ENCODE measurements around the gene GLP2R.
"Not testable (repeated sequence)": the region's sequence is repeated elsewhere in the genome, so short reads cannot be mapped to it uniquely, and the experiment has no call there.

Gene GLP2R

GRCh38 chr17:9825641-9826150 lies at the start of gene GLP2R:
Gene GLP2R, plus strand, starts transcription at chr17:9825924. Its CDS starts 140 bp downstream, at chr17:9826064.
- Histone ChIP-seq H3K9ac (ENCODE audit: low read length) (no peak within 1 kb of the TSS), H3K4me3 (ENCODE audit: low read length) (no peak within 1 kb of the TSS)

GRCh38 chr17:9776911-9777310 lies 48.8 kb upstream of the GLP2R start:
- H3K9ac ChIP-seq (ENCODE audit: low read length), result no peak overlapping the region
- H3K9me3 ChIP-seq (ENCODE audit: control insufficient read depth, low read length), result no peaks in the 10 kb centered on the region
- H3K27me3 ChIP-seq (ENCODE audit: control insufficient read depth, insufficient read depth, low read length), result no peaks in the 10 kb centered on the region
- H3K4me1 ChIP-seq (ENCODE audit: control insufficient read depth, insufficient read depth, low read length), result no peaks in the 10 kb centered on the region
- H3K4me3 ChIP-seq (ENCODE audit: low read length), result no peak overlapping the region
- no peaks in the 10 kb centered on the region for H3K36me3 ChIP-seq (ENCODE audit: control insufficient read depth, insufficient read depth, low read length)

More at GRCh38 chr17:9825641-9826150, at the start of gene GLP2R:
- no peaks in the 10 kb centered on the region for H3K27me3 ChIP-seq (ENCODE audit: control insufficient read depth, insufficient read depth, low read length)
- no peaks in the 10 kb centered on the region for H3K4me1 ChIP-seq (ENCODE audit: control insufficient read depth, insufficient read depth, low read length)
- H3K9me3 ChIP-seq (ENCODE audit: control insufficient read depth, low read length), result no peaks in the 10 kb centered on the region
- H3K36me3 ChIP-seq (ENCODE audit: control insufficient read depth, insufficient read depth, low read length), result no peaks in the 10 kb centered on the region

- no peak overlapping the region for H3K4me3 ChIP-seq (ENCODE audit: low read length)
Observed at GRCh38 chr17:9780552-9780951, 45.2 kb upstream of the GLP2R start.

GRCh38 chr17:9783050-9783449 lies 42.7 kb upstream of the GLP2R start:
- no peaks in the 10 kb centered on the region for H3K36me3 ChIP-seq (ENCODE audit: control insufficient read depth, insufficient read depth, low read length)
- no peak overlapping the region for H3K4me3 ChIP-seq (ENCODE audit: low read length)
- H3K4me1 ChIP-seq (ENCODE audit: control insufficient read depth, insufficient read depth, low read length), result no peaks in the 10 kb centered on the region
- no peaks in the 10 kb centered on the region for H3K9me3 ChIP-seq (ENCODE audit: control insufficient read depth, low read length)
- no peaks in the 10 kb centered on the region for H3K27me3 ChIP-seq (ENCODE audit: control insufficient read depth, insufficient read depth, low read length)
- H3K9ac ChIP-seq (ENCODE audit: low read length), result no peak overlapping the region

More at GRCh38 chr17:9780552-9780951, 45.2 kb upstream of the GLP2R start:
- no peaks in the 10 kb centered on the region for H3K9me3 ChIP-seq (ENCODE audit: control insufficient read depth, low read length)
- H3K27me3 ChIP-seq (ENCODE audit: control insufficient read depth, insufficient read depth, low read length), result no peaks in the 10 kb centered on the region
- no peaks in the 10 kb centered on the region for H3K4me1 ChIP-seq (ENCODE audit: control insufficient read depth, insufficient read depth, low read length)
- no peak overlapping the region for H3K9ac ChIP-seq (ENCODE audit: low read length)
- no peaks in the 10 kb centered on the region for H3K36me3 ChIP-seq (ENCODE audit: control insufficient read depth, insufficient read depth, low read length)

- not testable (repeated sequence) for H3K27me3 ChIP-seq (ENCODE audit: control insufficient read depth, insufficient read depth, low read length); H3K4me1 ChIP-seq (ENCODE audit: control insufficient read depth, insufficient read depth, low read length); H3K4me3 ChIP-seq (ENCODE audit: low read length)
Observed at GRCh38 chr17:9783465-9783864, 42.3 kb upstream of the GLP2R start.

GRCh38 chr17:9784544-9784943 lies 41.2 kb upstream of the GLP2R start:
- no peak overlapping the region for H3K4me3 ChIP-seq (ENCODE audit: low read length)
- H3K4me1 ChIP-seq (ENCODE audit: control insufficient read depth, insufficient read depth, low read length), result no peaks in the 10 kb centered on the region
- no peaks in the 10 kb centered on the region for H3K27me3 ChIP-seq (ENCODE audit: control insufficient read depth, insufficient read depth, low read length)
- H3K9me3 ChIP-seq (ENCODE audit: control insufficient read depth, low read length), result no peaks in the 10 kb centered on the region
- H3K9ac ChIP-seq (ENCODE audit: low read length), result no peak overlapping the region
- no peaks in the 10 kb centered on the region for H3K36me3 ChIP-seq (ENCODE audit: control insufficient read depth, insufficient read depth, low read length)

More at GRCh38 chr17:9783465-9783864, 42.3 kb upstream of the GLP2R start:
- H3K9me3 ChIP-seq (ENCODE audit: control insufficient read depth, low read length); H3K36me3 ChIP-seq (ENCODE audit: control insufficient read depth, insufficient read depth, low read length); H3K9ac ChIP-seq (ENCODE audit: low read length): not testable (repeated sequence)

- H3K4me3 ChIP-seq (ENCODE audit: low read length), result no peak overlapping the region
- H3K4me1 ChIP-seq (ENCODE audit: control insufficient read depth, insufficient read depth, low read length), result no peaks in the 10 kb centered on the region
- no peaks in the 10 kb centered on the region for H3K27me3 ChIP-seq (ENCODE audit: control insufficient read depth, insufficient read depth, low read length)
- no peak overlapping the region for H3K9ac ChIP-seq (ENCODE audit: low read length)
- H3K36me3 ChIP-seq (ENCODE audit: control insufficient read depth, insufficient read depth, low read length), result no peaks in the 10 kb centered on the region
- H3K9me3 ChIP-seq (ENCODE audit: control insufficient read depth, low read length), result no peaks in the 10 kb centered on the region
Observed at GRCh38 chr17:9788601-9789000, 37.1 kb upstream of the GLP2R start.

GRCh38 chr17:9790316-9790715 lies 35.4 kb upstream of the GLP2R start:
- no peaks in the 10 kb centered on the region for H3K4me1 ChIP-seq (ENCODE audit: control insufficient read depth, insufficient read depth, low read length)
- H3K4me3 ChIP-seq (ENCODE audit: low read length), result no peak overlapping the region
- H3K27me3 ChIP-seq (ENCODE audit: control insufficient read depth, insufficient read depth, low read length), result no peaks in the 10 kb centered on the region
- H3K36me3 ChIP-seq (ENCODE audit: control insufficient read depth, insufficient read depth, low read length), result no peaks in the 10 kb centered on the region
- no peaks in the 10 kb centered on the region for H3K9me3 ChIP-seq (ENCODE audit: control insufficient read depth, low read length)
- no peak overlapping the region for H3K9ac ChIP-seq (ENCODE audit: low read length)

GRCh38 chr17:9790889-9791876 lies 34.5 kb upstream of the GLP2R start, which contains the start of gene DHRS7C:
Gene DHRS7C, minus strand, starts transcription at chr17:9791592. Its CDS starts 308 bp downstream, at chr17:9791284.
- H3K36me3 ChIP-seq (ENCODE audit: control insufficient read depth, insufficient read depth, low read length), result no peaks in the 10 kb centered on the region
- H3K4me1 ChIP-seq (ENCODE audit: control insufficient read depth, insufficient read depth, low read length), result no peaks in the 10 kb centered on the region
- no peak within 1 kb of the TSS for H3K9ac ChIP-seq (ENCODE audit: low read length)
- no peaks in the 10 kb centered on the region for H3K27me3 ChIP-seq (ENCODE audit: control insufficient read depth, insufficient read depth, low read length)
- no peaks in the 10 kb centered on the region for H3K9me3 ChIP-seq (ENCODE audit: control insufficient read depth, low read length)
- H3K4me3 ChIP-seq (ENCODE audit: low read length), result no peak within 1 kb of the TSS

GRCh38 chr17:9792181-9792840 lies 33.4 kb upstream of the GLP2R start:
- Histone ChIP-seq H3K9me3 (ENCODE audit: control insufficient read depth, low read length) (no peaks in the 10 kb centered on the region), H3K36me3 (ENCODE audit: control insufficient read depth, insufficient read depth, low read length) (no peaks in the 10 kb centered on the region), H3K27me3 (ENCODE audit: control insufficient read depth, insufficient read depth, low read length) (no peaks in the 10 kb centered on the region), H3K4me3 (ENCODE audit: low read length) (no peak overlapping the region), H3K9ac (ENCODE audit: low read length) (no peak overlapping the region), H3K4me1 (ENCODE audit: control insufficient read depth, insufficient read depth, low read length) (no peaks in the 10 kb centered on the region)

GRCh38 chr17:9798008-9798407 lies 27.7 kb upstream of the GLP2R start:
- no peaks in the 10 kb centered on the region for H3K4me1 ChIP-seq (ENCODE audit: control insufficient read depth, insufficient read depth, low read length)
- H3K9ac ChIP-seq (ENCODE audit: low read length), result no peak overlapping the region
- H3K36me3 ChIP-seq (ENCODE audit: control insufficient read depth, insufficient read depth, low read length), result no peaks in the 10 kb centered on the region
- no peaks in the 10 kb centered on the region for H3K27me3 ChIP-seq (ENCODE audit: control insufficient read depth, insufficient read depth, low read length)
- no peaks in the 10 kb centered on the region for H3K9me3 ChIP-seq (ENCODE audit: control insufficient read depth, low read length)
- H3K4me3 ChIP-seq (ENCODE audit: low read length), result no peak overlapping the region

GRCh38 chr17:9798724-9799123 lies 27.0 kb upstream of the GLP2R start:
- H3K4me3 ChIP-seq (ENCODE audit: low read length), result no peak overlapping the region
- H3K9me3 ChIP-seq (ENCODE audit: control insufficient read depth, low read length), result no peaks in the 10 kb centered on the region
- H3K4me1 ChIP-seq (ENCODE audit: control insufficient read depth, insufficient read depth, low read length), result no peaks in the 10 kb centered on the region
- H3K27me3 ChIP-seq (ENCODE audit: control insufficient read depth, insufficient read depth, low read length), result no peaks in the 10 kb centered on the region
- no peak overlapping the region for H3K9ac ChIP-seq (ENCODE audit: low read length)
- H3K36me3 ChIP-seq (ENCODE audit: control insufficient read depth, insufficient read depth, low read length), result no peaks in the 10 kb centered on the region
